Esophagus squamous epithelium (tissue), 5 donors: ENCODE data around the gene SULT1C2. TPM values are rescaled to one million over a fixed set of nuclear protein-coding genes. Genes with fewer than 3 reads are reported as not detected.

Experiments
- DNase-seq: peaks from one replicate; lab custom pipeline; 2025; lab: John Stamatoyannopoulos, UW
- H3K27ac ChIP-seq, 4 donors: fragments of 200-600 bp; sonication (generic); one replicate each; pipeline ENCODE4 v1.5.1; 2016 to 2019; ENCODE audit warnings: mild to moderate bottlenecking in 1 of 4
- H3K27me3 ChIP-seq, 4 donors: fragments of 200-600 bp; sonication (generic); 1 replicate in 3 of 4; 2 replicates in 1 of 4; pipeline versions ENCODE4 v1.5.1 to v1.6.0; 2017 to 2021; ENCODE audit warnings: antibody characterized with exemption in 1 of 4
- H3K36me3 ChIP-seq, 3 donors: fragments of 200-600 bp; sonication (generic); one replicate each; pipeline ENCODE4 v1.5.1; 2016 to 2019
- H3K4me1 ChIP-seq, 3 donors: fragments of 200-600 bp; sonication (generic); one replicate each; pipeline ENCODE4 v1.5.1; 2017 to 2019
- H3K4me3 ChIP-seq, 4 donors: fragments of 200-600 bp; sonication (generic); 1 replicate in 3 of 4; 2 replicates in 1 of 4; pipeline ENCODE4 v1.5.1; 2016 to 2019; ENCODE audit warnings: mild to moderate bottlenecking in 2 of 4, moderate library complexity in 1 of 4
- H3K9me3 ChIP-seq, 3 donors: fragments of 200-600 bp; sonication (generic); one replicate each; pipeline ENCODE4 v1.5.1; 2016 to 2019
- CTCF ChIP-seq, 6 experiments: fragments of 450-650 bp in 4 of 6; fragments of 200-600 bp in 2 of 6; sonication (generic) in 2 of 6; IDR thresholded peaks; one replicate each; pipeline ENCODE4 v1.5.1; 2016 to 2019; ENCODE audit warnings: antibody characterized with exemption in 6 of 6, mild to moderate bottlenecking in 4 of 6, moderate library complexity in 4 of 6
- POLR2A ChIP-seq, 4 donors: fragments of 450-650 bp; IDR thresholded peaks; one replicate each; pipeline ENCODE4 v1.6.1; 2017; ENCODE audit warnings: antibody characterized with exemption in 4 of 4, mild to moderate bottlenecking in 4 of 4, moderate library complexity in 3 of 4
- WGBS, 2 donors: methylation state at CpG; one replicate each; pipeline ENCODE4 v1.1.5; 2018; 5-methylcytosine and 5-hydroxymethylcytosine counted together
- intact Hi-C: fragments of 100-400 bp; cut with DNase I; formaldehyde crosslinking; loops from one replicate; pipeline ENCODE4 v1.15.0; 2022
- total RNA-seq, 4 donors: library from RNA; depleted of rRNA; stranded (reverse); fragments of >200 nt; gene quantifications; one replicate each; pipeline ENCODE4 v1.1.0, GENCODE V29; 2016
- donor health status: DM: yes; HTN: yes; CAD: no.

Gene SULT1C2
- total RNA-seq, 4 donors from 2014 or later: 0.57 TPM; not detected in 3

GRCh38 chr2:108285616-108286015, 3.1 kb upstream of the SULT1C2 start:
- Histone ChIP-seq H3K27me3 (no peaks in the 10 kb centered on the region), H3K9me3 (no peaks in the 10 kb centered on the region), H3K4me1 (no peaks in the 10 kb centered on the region), H3K4me3 (no peak overlapping the region), H3K27ac (no peak overlapping the region), H3K36me3 (no peaks in the 10 kb centered on the region)
- intact Hi-C loops: no loop called here
- DNase-seq: no peak
- TF ChIP-seq CTCF (IDR thresholded peaks at IDR 0.05): no peak
- no peak for TF ChIP-seq POLR2A (IDR thresholded peaks at IDR 0.05)
- 92 to 98% methylated on average over 3 of the region's 5 CpGs for WGBS, 2 donors

- DNase-seq: no peak
- H3K4me1 ChIP-seq: no peaks in the 10 kb centered on the region
- TF ChIP-seq CTCF (IDR thresholded peaks at IDR 0.05) (no peak), POLR2A (IDR thresholded peaks at IDR 0.05) (no peak)
- intact Hi-C loops: no loop called here
- no peak overlapping the region for H3K27ac ChIP-seq
- no peaks in the 10 kb centered on the region for H3K27me3 ChIP-seq
- no peaks in the 10 kb centered on the region for H3K36me3 ChIP-seq
- WGBS, 2 donors: 62 to 100% methylated on average over 2 of the region's 2 CpGs
- H3K9me3 ChIP-seq: no peaks in the 10 kb centered on the region
- H3K4me3 ChIP-seq: no peak overlapping the region
Measured at GRCh38 chr2:108287169-108287568, 1.5 kb upstream of the SULT1C2 start.

- no peaks in the 10 kb centered on the region for H3K36me3 ChIP-seq
- no peak overlapping the region for H3K27ac ChIP-seq
- WGBS, 2 donors: 64 to 69% methylated on average over 4 of the region's 4 CpGs
- no peak for DNase-seq
- H3K4me1 ChIP-seq: no peaks in the 10 kb centered on the region
- no peaks in the 10 kb centered on the region for H3K27me3 ChIP-seq
- no peaks in the 10 kb centered on the region for H3K9me3 ChIP-seq
- H3K4me3 ChIP-seq: no peak overlapping the region
- no peak for TF ChIP-seq POLR2A (IDR thresholded peaks at IDR 0.05)
- no peak for TF ChIP-seq CTCF (IDR thresholded peaks at IDR 0.05)
- intact Hi-C loops: no loop called here
Measured at GRCh38 chr2:108293850-108294249, 5.2 kb downstream of the SULT1C2 start.

- H3K27ac ChIP-seq: no peak overlapping the region
- H3K9me3 ChIP-seq: no peaks in the 10 kb centered on the region
- intact Hi-C loops: no loop called here
- no peaks in the 10 kb centered on the region for H3K27me3 ChIP-seq
- H3K4me1 ChIP-seq: no peaks in the 10 kb centered on the region
- DNase-seq: no peak
- TF ChIP-seq CTCF (IDR thresholded peaks at IDR 0.05): no peak
- no peak for TF ChIP-seq POLR2A (IDR thresholded peaks at IDR 0.05)
- WGBS, 2 donors: 74 to 85% methylated on average over 4 to 8 of the region's 9 CpGs
- H3K4me3 ChIP-seq: no peak overlapping the region
- H3K36me3 ChIP-seq: no peaks in the 10 kb centered on the region
Measured at GRCh38 chr2:108297436-108298141, 8.9 kb downstream of the SULT1C2 start.

- no peaks in the 10 kb centered on the region for H3K27me3 ChIP-seq
- H3K4me1 ChIP-seq: no peaks in the 10 kb centered on the region
- intact Hi-C loops: no loop called here
- no peaks in the 10 kb centered on the region for H3K36me3 ChIP-seq
- H3K4me3 ChIP-seq: no peak overlapping the region
- TF ChIP-seq POLR2A (IDR thresholded peaks at IDR 0.05) (no peak), CTCF (IDR thresholded peaks at IDR 0.05) (no peak)
- no peak overlapping the region for H3K27ac ChIP-seq
- 80 to 100% methylated on average over 3 to 7 of the region's 7 CpGs for WGBS, 2 donors
- H3K9me3 ChIP-seq: no peaks in the 10 kb centered on the region
- DNase-seq: no peak
Measured at GRCh38 chr2:108301558-108301957, 12.9 kb downstream of the SULT1C2 start.
